HepG2 (cell line): ENCODE measurements around the gene PAPSS2. TPM values are rescaled to one million over a fixed set of nuclear protein-coding genes. Genes with fewer than 3 reads are reported as not detected.

Source experiments
- ATAC-seq: fragments of 200-7000 bp; cut with Tn5 transposase; 3 replicates; pipeline ENCODE4 v1.9.1; 2020; ENCODE audit warnings: mild to moderate bottlenecking, moderate library complexity
- BruUV-seq: library from RNA; stranded (reverse); fragments of 400-500 nt; replicated peaks from 2 replicates; lab custom pipeline; 2021; lab: Mats Ljungman, UMichigan
- CTCF ChIA-PET: fragments of 300-600 bp; formaldehyde crosslinking; extraction: SDS; loops from one replicate; lab custom pipeline; 2021; ENCODE audit warnings: low total read pairs, inconsistent platforms, low intra/inter-chr PET ratio; lab: Yijun Ruan, JAX
- POLR2A ChIA-PET: fragments of 350-600 bp; sonication (Branson Sonifier 250); formaldehyde crosslinking; loops from one replicate; lab custom pipeline; 2020; ENCODE audit warnings: antibody characterized with exemption, inconsistent platforms; lab: Yijun Ruan, JAX
- DNase-seq: peaks from one replicate; pipeline ENCODE4 v3.0.0-alpha.2; 2015; ENCODE audit warnings: low spot score
- FAIRE-seq: peaks from 3 replicates; lab custom pipeline; 2011; peaks lifted over from hg19 to GRCh38; lab: Jason Lieb, UNC
- H2AFZ ChIP-seq: one replicate; pipeline ENCODE4 v1.6.1; 2011; ENCODE audit warnings: low read length, inconsistent platforms
- H3K27ac ChIP-seq: fragments of 300-600 bp; 3 replicates; pipeline ENCODE4 v1.8.0; 2011; ENCODE audit warnings: mixed run types, mild to moderate bottlenecking, mixed read lengths, low read length, inconsistent platforms; ENCODE audit not compliant: insufficient read depth; ENCODE audit errors: extremely low read length
- H3K27me3 ChIP-seq, 2 experiments: fragments of 200-600 bp in 1 of 2; 2 replicates in 1 of 2; 3 replicates in 1 of 2; pipeline versions ENCODE4 v1.6.0 to v1.8.0; 2011; ENCODE audit warnings: low read length in 2 of 2, mild to moderate bottlenecking in 2 of 2, moderate library complexity in 2 of 2, inconsistent platforms in 1 of 2; ENCODE audit not compliant: insufficient read depth in 2 of 2, control insufficient read depth in 1 of 2
- H3K36me3 ChIP-seq, 2 experiments: fragments of 200-600 bp in 1 of 2; replicated peaks in 1 of 2; 2 replicates in 1 of 2; 3 replicates in 1 of 2; pipeline versions ENCODE4 v1.5.1 to v1.8.0; 2011; ENCODE audit warnings: low read length in 2 of 2, inconsistent platforms in 1 of 2; ENCODE audit not compliant: insufficient read depth in 2 of 2, control insufficient read depth in 1 of 2
- H3K4me1 ChIP-seq: 2 replicates; pipeline ENCODE4 v1.5.1; 2012; ENCODE audit warnings: low read length, inconsistent platforms; ENCODE audit not compliant: insufficient read depth
- H3K4me2 ChIP-seq: 2 replicates; pipeline ENCODE4 v1.6.0; 2011; ENCODE audit warnings: low read depth, low read length, inconsistent platforms
- H3K4me3 ChIP-seq, 3 experiments: fragments of 200-600 bp in 1 of 3; sonication (generic), shearing (Covaris generic) in 1 of 3; replicated peaks in 1 of 3; 2 replicates each; pipeline ENCODE4 v1.5.1; 2011 to 2016; ENCODE audit warnings: low read length in 3 of 3, inconsistent platforms in 2 of 3, low read depth in 2 of 3, mild to moderate bottlenecking in 2 of 3, control low read depth in 1 of 3, mixed read lengths in 1 of 3; ENCODE audit not compliant: insufficient read depth in 1 of 3
- H3K79me2 ChIP-seq: one replicate; pipeline ENCODE4 v1.6.1; 2011; ENCODE audit warnings: low read length, inconsistent platforms; ENCODE audit not compliant: insufficient read depth
- H3K9ac ChIP-seq: 2 replicates; pipeline ENCODE4 v1.6.0; 2011; ENCODE audit warnings: mild to moderate bottlenecking, low read depth, low read length, inconsistent platforms; ENCODE audit not compliant: insufficient read depth
- H3K9me3 ChIP-seq: 2 replicates; pipeline ENCODE4 v1.5.1; 2012; ENCODE audit warnings: mild to moderate bottlenecking, low read length
- H4K20me1 ChIP-seq: 2 replicates; pipeline ENCODE4 v1.6.0; 2011; ENCODE audit warnings: inconsistent platforms, mild to moderate bottlenecking, low read length, moderate library complexity; ENCODE audit not compliant: insufficient read depth
- ARNT ChIP-seq: fragments of 450-650 bp; IDR thresholded peaks from 2 replicates; pipeline ENCODE4 v1.6.1; 2017
- FOXA3 ChIP-seq: IDR thresholded peaks from 2 replicates; pipeline ENCODE4 v1.6.1; 2016; ENCODE audit warnings: missing genetic modification reagents, missing compliant biosample characterization
- KLF16 ChIP-seq, 2 experiments: sonication (generic) in 1 of 2; formaldehyde crosslinking in 1 of 2; IDR thresholded peaks; 2 replicates each; pipeline versions ENCODE4 v1.6.1 to v1.8.0; 2016 to 2023; ENCODE audit warnings: missing genetic modification reagents in 2 of 2, missing compliant biosample characterization in 1 of 2
- MTA1 ChIP-seq: sonication (generic); formaldehyde crosslinking; IDR thresholded peaks from 2 replicates; pipeline ENCODE4 v1.4.0; 2020; ENCODE audit warnings: missing genetic modification reagents, mild to moderate bottlenecking, borderline replicate concordance
- PRPF4 ChIP-seq: fragments of 200-400 bp; formaldehyde crosslinking; IDR thresholded peaks from 2 replicates; pipeline ENCODE4 v1.6.1; 2016; ENCODE audit warnings: low read length, low read depth; ENCODE audit not compliant: poor library complexity, severe bottlenecking
- RARG ChIP-seq: sonication (generic); formaldehyde crosslinking; IDR thresholded peaks from 2 replicates; pipeline ENCODE4 v1.4.0; 2020; ENCODE audit warnings: low read depth, mild to moderate bottlenecking, missing genetic modification reagents
- YEATS2 ChIP-seq: sonication (generic); formaldehyde crosslinking; IDR thresholded peaks from 2 replicates; pipeline ENCODE4 v1.4.0; 2020; ENCODE audit warnings: missing genetic modification reagents, borderline replicate concordance
- ZC3H4 ChIP-seq: sonication (generic); formaldehyde crosslinking; IDR thresholded peaks from 2 replicates; pipeline ENCODE4 v1.4.0; 2020; ENCODE audit warnings: missing genetic modification reagents, borderline replicate concordance
- ZSCAN29 ChIP-seq: sonication (generic); formaldehyde crosslinking; conservative IDR thresholded peaks from 2 replicates; pipeline ENCODE4 v1.4.0; 2020; ENCODE audit warnings: mild to moderate bottlenecking, missing genetic modification reagents
- WGBS: methylation state at CpG from one replicate; pipeline ENCODE4 v1.1.6; 2017; ENCODE audit warnings: low lambda C conversion rate; 5-methylcytosine and 5-hydroxymethylcytosine counted together
- in situ Hi-C: cut with HindIII; loops from 2 replicates; pipeline ENCODE4 v1.10.0; 2017; ENCODE audit warnings: low pct_unique_long_range_greater_than_20kb; ENCODE audit not compliant: extremely low pct_ligation_motif_present
- intact Hi-C: fragments of 100-400 bp; cut with micrococcal nuclease; formaldehyde crosslinking; loops from one replicate; pipeline ENCODE4 v1.10.0; 2022; ENCODE audit not compliant: unreplicated experiment
- polyA plus RNA-seq, 8 experiments: library from polyadenylated mRNA; depleted of rRNA in 3 of 8; stranded (reverse) in 7 of 8; unstranded in 1 of 8; fragments of >200 nt; fragmentation: Illumina TruSeq in 4 of 8; extraction: Trizol in 4 of 8; gene quantifications; 2 replicates each; pipeline versions ENCODE4 v1.2.1 to v1.2.3, GENCODE V29; 2011 to 2016; ENCODE audit warnings: low read depth in 4 of 8, missing spikeins in 1 of 8, mixed read lengths in 1 of 8; ENCODE audit not compliant: insufficient read depth in 1 of 8
- total RNA-seq, 5 experiments: library from RNA; depleted of rRNA; stranded (reverse); fragments of >200 nt; fragmentation: Illumina TruSeq; extraction: Trizol; gene quantifications; 2 replicates each; pipeline ENCODE4 v1.2.3, GENCODE V29; 2016; ENCODE audit warnings: low read depth in 1 of 5
- TF ChIP-seq, protein P1 (sequence below): sonication (generic); formaldehyde crosslinking; IDR thresholded peaks from 2 replicates; pipeline ENCODE4 v1.5.0; 2020; ENCODE audit warnings: mild to moderate bottlenecking, missing genetic modification reagents
- TF ChIP-seq, protein P2 (sequence below): sonication (generic); formaldehyde crosslinking; IDR thresholded peaks from 2 replicates; pipeline ENCODE4 v1.4.0; 2020; ENCODE audit warnings: low read depth, mild to moderate bottlenecking, missing genetic modification reagents
- TF ChIP-seq, protein P3 (sequence below): sonication (generic); formaldehyde crosslinking; IDR thresholded peaks from 2 replicates; pipeline ENCODE4 v1.4.0; 2020; ENCODE audit warnings: missing genetic modification reagents
- TF ChIP-seq, protein P4 (sequence below): sonication (generic); formaldehyde crosslinking; conservative IDR thresholded peaks from 2 replicates; pipeline ENCODE4 v1.5.0; 2020; ENCODE audit warnings: missing genetic modification reagents

PAPSS2 gene
- total and polyA plus RNA-seq, 2 of the 13 experiments (the other 11 are each of a cell fraction or from before 2014, with no cell fraction given): 0.11 to 0.12 TPM

DNA sequence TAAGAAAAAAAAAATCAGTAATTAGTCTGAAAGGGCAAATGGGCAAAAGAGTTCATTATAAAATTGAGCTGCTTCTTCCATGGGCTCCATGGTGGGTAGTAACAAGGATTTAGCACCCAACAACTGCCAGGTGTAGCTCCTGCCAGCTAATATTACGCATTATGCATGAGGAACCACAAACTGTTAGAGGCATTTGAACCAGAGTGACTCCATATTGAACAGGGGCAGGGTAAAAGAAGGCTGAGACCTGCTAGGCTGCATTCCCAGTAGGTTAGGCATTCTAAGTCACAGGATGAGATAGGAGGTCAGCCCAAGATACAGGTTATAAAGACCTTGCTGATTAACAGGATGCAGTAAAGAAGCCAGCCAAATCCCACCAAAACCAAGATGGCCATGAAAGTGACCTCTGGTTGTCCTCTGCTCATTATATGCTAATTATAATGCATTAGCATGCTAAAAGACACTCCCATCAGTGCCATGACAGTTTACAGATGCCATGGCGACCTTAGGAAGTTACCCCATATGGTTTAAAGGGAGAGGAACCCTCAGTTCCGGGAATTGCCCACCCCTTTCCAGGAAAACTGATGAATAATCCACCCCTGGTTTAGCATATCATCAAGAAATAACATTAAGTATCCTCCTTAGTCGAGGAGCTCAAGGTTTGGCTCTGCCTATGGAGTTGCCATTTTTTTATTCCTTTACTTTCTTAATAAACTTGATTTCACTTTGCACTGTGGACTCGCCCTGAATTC, 8.7 kb upstream of the PAPSS2 start:
- BruUV-seq: no TSS peak
- H4K20me1 ChIP-seq: no peaks in the 10 kb centered on the region
- ChIA-PET CTCF (no interaction called here), POLR2A (no interaction called here)
- no peaks in the 10 kb centered on the region for H3K36me3 ChIP-seq
- FAIRE-seq (no peak), ATAC-seq (no peak), DNase-seq (no peak)
- no peak overlapping the region for H2AFZ ChIP-seq
- H3K9ac ChIP-seq: no peak overlapping the region
- no peak for TF ChIP-seq ZC3H4 (CRISPR knock-in tag)
- no peak for TF ChIP-seq PRPF4
- TF ChIP-seq, protein P1, sequence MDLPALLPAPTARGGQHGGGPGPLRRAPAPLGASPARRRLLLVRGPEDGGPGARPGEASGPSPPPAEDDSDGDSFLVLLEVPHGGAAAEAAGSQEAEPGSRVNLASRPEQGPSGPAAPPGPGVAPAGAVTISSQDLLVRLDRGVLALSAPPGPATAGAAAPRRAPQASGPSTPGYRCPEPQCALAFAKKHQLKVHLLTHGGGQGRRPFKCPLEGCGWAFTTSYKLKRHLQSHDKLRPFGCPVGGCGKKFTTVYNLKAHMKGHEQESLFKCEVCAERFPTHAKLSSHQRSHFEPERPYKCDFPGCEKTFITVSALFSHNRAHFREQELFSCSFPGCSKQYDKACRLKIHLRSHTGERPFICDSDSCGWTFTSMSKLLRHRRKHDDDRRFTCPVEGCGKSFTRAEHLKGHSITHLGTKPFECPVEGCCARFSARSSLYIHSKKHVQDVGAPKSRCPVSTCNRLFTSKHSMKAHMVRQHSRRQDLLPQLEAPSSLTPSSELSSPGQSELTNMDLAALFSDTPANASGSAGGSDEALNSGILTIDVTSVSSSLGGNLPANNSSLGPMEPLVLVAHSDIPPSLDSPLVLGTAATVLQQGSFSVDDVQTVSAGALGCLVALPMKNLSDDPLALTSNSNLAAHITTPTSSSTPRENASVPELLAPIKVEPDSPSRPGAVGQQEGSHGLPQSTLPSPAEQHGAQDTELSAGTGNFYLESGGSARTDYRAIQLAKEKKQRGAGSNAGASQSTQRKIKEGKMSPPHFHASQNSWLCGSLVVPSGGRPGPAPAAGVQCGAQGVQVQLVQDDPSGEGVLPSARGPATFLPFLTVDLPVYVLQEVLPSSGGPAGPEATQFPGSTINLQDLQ: no peak
- TF ChIP-seq, protein P2, sequence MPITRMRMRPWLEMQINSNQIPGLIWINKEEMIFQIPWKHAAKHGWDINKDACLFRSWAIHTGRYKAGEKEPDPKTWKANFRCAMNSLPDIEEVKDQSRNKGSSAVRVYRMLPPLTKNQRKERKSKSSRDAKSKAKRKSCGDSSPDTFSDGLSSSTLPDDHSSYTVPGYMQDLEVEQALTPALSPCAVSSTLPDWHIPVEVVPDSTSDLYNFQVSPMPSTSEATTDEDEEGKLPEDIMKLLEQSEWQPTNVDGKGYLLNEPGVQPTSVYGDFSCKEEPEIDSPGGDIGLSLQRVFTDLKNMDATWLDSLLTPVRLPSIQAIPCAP: no peak
- TF ChIP-seq FOXA3: no peak
- no peak for TF ChIP-seq KLF16 (CRISPR knock-in tag; IDR thresholded peaks at IDR 0.05)
- no peak for TF ChIP-seq YEATS2 (CRISPR knock-in tag)
- TF ChIP-seq ZSCAN29 (CRISPR knock-in tag): no peak
- TF ChIP-seq RARG (CRISPR knock-in tag): no peak
- TF ChIP-seq, protein P3, sequence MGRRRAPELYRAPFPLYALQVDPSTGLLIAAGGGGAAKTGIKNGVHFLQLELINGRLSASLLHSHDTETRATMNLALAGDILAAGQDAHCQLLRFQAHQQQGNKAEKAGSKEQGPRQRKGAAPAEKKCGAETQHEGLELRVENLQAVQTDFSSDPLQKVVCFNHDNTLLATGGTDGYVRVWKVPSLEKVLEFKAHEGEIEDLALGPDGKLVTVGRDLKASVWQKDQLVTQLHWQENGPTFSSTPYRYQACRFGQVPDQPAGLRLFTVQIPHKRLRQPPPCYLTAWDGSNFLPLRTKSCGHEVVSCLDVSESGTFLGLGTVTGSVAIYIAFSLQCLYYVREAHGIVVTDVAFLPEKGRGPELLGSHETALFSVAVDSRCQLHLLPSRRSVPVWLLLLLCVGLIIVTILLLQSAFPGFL: no peak
- no peak for TF ChIP-seq MTA1
- no peak for TF ChIP-seq ARNT
- TF ChIP-seq, protein P4, sequence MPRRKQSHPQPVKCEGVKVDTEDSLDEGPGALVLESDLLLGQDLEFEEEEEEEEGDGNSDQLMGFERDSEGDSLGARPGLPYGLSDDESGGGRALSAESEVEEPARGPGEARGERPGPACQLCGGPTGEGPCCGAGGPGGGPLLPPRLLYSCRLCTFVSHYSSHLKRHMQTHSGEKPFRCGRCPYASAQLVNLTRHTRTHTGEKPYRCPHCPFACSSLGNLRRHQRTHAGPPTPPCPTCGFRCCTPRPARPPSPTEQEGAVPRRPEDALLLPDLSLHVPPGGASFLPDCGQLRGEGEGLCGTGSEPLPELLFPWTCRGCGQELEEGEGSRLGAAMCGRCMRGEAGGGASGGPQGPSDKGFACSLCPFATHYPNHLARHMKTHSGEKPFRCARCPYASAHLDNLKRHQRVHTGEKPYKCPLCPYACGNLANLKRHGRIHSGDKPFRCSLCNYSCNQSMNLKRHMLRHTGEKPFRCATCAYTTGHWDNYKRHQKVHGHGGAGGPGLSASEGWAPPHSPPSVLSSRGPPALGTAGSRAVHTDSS (CRISPR knock-in tag): no peak
- no peak overlapping the region for H3K4me2 ChIP-seq
- WGBS: 40% methylated on average over 5 of the region's 5 CpGs
- no peaks in the 10 kb centered on the region for H3K9me3 ChIP-seq
- in situ Hi-C loops (loop anchor here (25.0 kb wide), 1 partner anchor 461 kb away; no protein-coding TSS in a partner anchor), intact Hi-C loops (no loop called here)
- no peaks in the 10 kb centered on the region; a peak in 1 of 5 replicates for H3K27me3 ChIP-seq
- H3K79me2 ChIP-seq: no peaks in the 10 kb centered on the region
- H3K4me1 ChIP-seq: peaks cover 21% of the 10 kb centered on the region
- H3K27ac ChIP-seq: no peak overlapping the region
- H3K4me3 ChIP-seq: no peak overlapping the region
